Osteoblast (primary cell): ENCODE data around the gene DFFA. TPM values are rescaled to one million over a fixed set of nuclear protein-coding genes. Genes with fewer than 3 reads are reported as not detected.

Source experiments
- DNase-seq: peaks from one replicate; pipeline ENCODE4 v3.0.0; 2011; ENCODE audit warnings: low spot score, mixed read lengths; ENCODE audit not compliant: insufficient read length; ENCODE audit errors: missing footprints
- H2AFZ ChIP-seq: 2 replicates; pipeline ENCODE4 v1.6.0; 2011; ENCODE audit warnings: mild to moderate bottlenecking, low read length
- H3K27ac ChIP-seq: 2 replicates; pipeline ENCODE4 v1.5.1; 2011; ENCODE audit warnings: mild to moderate bottlenecking, low read depth, low read length, moderate library complexity
- H3K27me3 ChIP-seq: 2 replicates; pipeline ENCODE4 v1.6.0; 2012; ENCODE audit warnings: mild to moderate bottlenecking, control low read depth, inconsistent platforms, low read length, moderate library complexity; ENCODE audit not compliant: insufficient read depth
- H3K36me3 ChIP-seq: 2 replicates; pipeline ENCODE4 v1.5.1; 2011; ENCODE audit warnings: mild to moderate bottlenecking, low read length, control low read depth, moderate library complexity; ENCODE audit not compliant: insufficient read depth
- H3K4me1 ChIP-seq: 2 replicates; pipeline ENCODE4 v1.5.1; 2011; ENCODE audit warnings: mild to moderate bottlenecking, low read length, control low read depth, moderate library complexity; ENCODE audit not compliant: insufficient read depth
- H3K4me2 ChIP-seq: 2 replicates; pipeline ENCODE4 v1.6.0; 2011; ENCODE audit warnings: mild to moderate bottlenecking, low read length; ENCODE audit not compliant: insufficient read depth
- H3K4me3 ChIP-seq: fragments of 200-600 bp; sonication (generic); 3 replicates; pipeline ENCODE4 v1.5.1; 2012; ENCODE audit warnings: mild to moderate bottlenecking, low read length, inconsistent platforms; ENCODE audit not compliant: insufficient read depth
- H3K79me2 ChIP-seq: 2 replicates; pipeline ENCODE4 v1.6.0; 2012; ENCODE audit warnings: mild to moderate bottlenecking, low read length, control low read depth, inconsistent platforms; ENCODE audit not compliant: insufficient read depth
- H3K9me3 ChIP-seq: 2 replicates; pipeline ENCODE4 v1.5.1; 2011; ENCODE audit warnings: low read depth, low read length, control low read depth
- H4K20me1 ChIP-seq: 2 replicates; pipeline ENCODE4 v1.6.0; 2012; ENCODE audit warnings: mild to moderate bottlenecking, low read length, control low read depth; ENCODE audit not compliant: insufficient read depth
- CTCF ChIP-seq: IDR thresholded peaks from 2 replicates; pipeline ENCODE4 v1.5.1; 2011; ENCODE audit warnings: mild to moderate bottlenecking, low read depth, low read length, moderate library complexity; ENCODE audit errors: extremely low read depth
- total RNA-seq: library from RNA; depleted of rRNA; stranded (reverse); fragments of >200 nt; gene quantifications from 2 replicates; pipeline ENCODE4 v1.2.3, GENCODE V29; 2012

The DFFA gene
- total RNA-seq, 1 donor: 27.9 TPM

DNA sequence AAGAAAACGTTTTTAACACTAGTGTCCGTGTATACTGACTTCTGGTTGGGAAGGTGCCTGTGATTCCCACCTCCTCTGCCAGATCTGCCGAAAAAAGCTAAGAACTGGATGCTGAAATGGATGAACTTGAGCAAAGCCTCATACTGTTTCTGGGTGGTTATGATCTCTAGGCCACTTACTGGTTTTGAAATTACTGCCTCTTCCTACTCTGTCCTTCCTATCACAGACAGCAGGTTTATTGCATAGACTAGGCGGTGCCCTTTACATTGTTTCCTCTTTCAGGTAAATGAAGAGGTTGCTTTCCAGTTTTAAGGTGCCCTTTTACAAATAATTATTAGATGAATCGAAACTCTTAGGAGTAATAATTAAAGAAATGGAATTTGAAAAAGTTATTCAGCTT is 29.9 kb upstream of the DFFA start:
- peaks cover 49% of the 10 kb centered on the region for H3K79me2 ChIP-seq
- H3K27me3 ChIP-seq: no peaks in the 10 kb centered on the region
- peaks cover 21% of the 10 kb centered on the region for H4K20me1 ChIP-seq
- H3K4me3 ChIP-seq: no peak overlapping the region
- TF ChIP-seq CTCF: no peak
- H2AFZ ChIP-seq: no peak overlapping the region
- no peaks in the 10 kb centered on the region for H3K36me3 ChIP-seq
- H3K9me3 ChIP-seq: no peaks in the 10 kb centered on the region
- H3K4me2 ChIP-seq: no peak overlapping the region
- no peak for DNase-seq
- no peak overlapping the region for H3K27ac ChIP-seq
- H3K4me1 ChIP-seq: no peaks in the 10 kb centered on the region

GRCh38 chr1:10498231-10498630 is 25.9 kb upstream of the DFFA start:
- no peak overlapping the region for H3K4me2 ChIP-seq
- H3K4me3 ChIP-seq: no peak overlapping the region
- no peaks in the 10 kb centered on the region for H3K27me3 ChIP-seq
- no peak for TF ChIP-seq CTCF
- peaks cover 5% of the 10 kb centered on the region for H3K36me3 ChIP-seq
- no peak overlapping the region for H3K27ac ChIP-seq
- H2AFZ ChIP-seq: no peak overlapping the region
- peaks cover 69% of the 10 kb centered on the region for H3K79me2 ChIP-seq
- peaks cover 10% of the 10 kb centered on the region for H3K4me1 ChIP-seq
- DNase-seq: no peak
- H4K20me1 ChIP-seq: peaks cover 40% of the 10 kb centered on the region
- no peaks in the 10 kb centered on the region for H3K9me3 ChIP-seq

- H3K36me3 ChIP-seq: peaks cover 5% of the 10 kb centered on the region
- H3K27ac ChIP-seq: no peak overlapping the region
- peaks cover 77% of the 10 kb centered on the region for H3K79me2 ChIP-seq
- H3K9me3 ChIP-seq: no peaks in the 10 kb centered on the region
- no peak overlapping the region for H3K4me3 ChIP-seq
- peaks cover 10% of the 10 kb centered on the region for H3K4me1 ChIP-seq
- no peak for TF ChIP-seq CTCF
- H2AFZ ChIP-seq: no peak overlapping the region
- H4K20me1 ChIP-seq: peaks cover 42% of the 10 kb centered on the region
- no peak overlapping the region for H3K4me2 ChIP-seq
- no peaks in the 10 kb centered on the region for H3K27me3 ChIP-seq
- no peak for DNase-seq
These were observed 24.8 kb upstream of the DFFA start for GRCh38 chr1:10497109-10497508.

DNA sequence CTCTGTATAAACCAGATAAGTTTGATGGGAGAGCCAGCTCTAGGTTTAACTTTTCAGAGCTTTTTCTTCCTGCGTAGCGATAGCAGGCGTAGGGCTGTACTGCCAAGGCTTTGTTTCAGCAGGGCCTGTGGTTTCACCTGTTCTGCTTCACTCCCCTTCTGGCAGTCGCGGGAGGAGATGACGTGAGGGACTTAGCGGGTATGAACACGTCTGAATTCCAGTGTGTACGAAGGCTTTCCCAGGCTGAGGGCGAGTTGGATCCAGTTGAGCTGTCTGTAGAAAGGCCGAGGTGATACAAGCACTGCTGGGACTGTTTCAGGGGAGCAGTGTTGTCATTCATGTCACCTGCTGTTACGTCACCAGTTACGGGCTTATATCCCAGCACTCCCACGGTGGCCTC is 23.6 kb upstream of the DFFA start:
- no peak overlapping the region for H3K4me2 ChIP-seq
- no peak for DNase-seq
- H2AFZ ChIP-seq: no peak overlapping the region
- no peak overlapping the region for H3K4me3 ChIP-seq
- H3K27me3 ChIP-seq: no peaks in the 10 kb centered on the region
- peaks cover 83% of the 10 kb centered on the region for H3K79me2 ChIP-seq
- H3K27ac ChIP-seq: no peak overlapping the region
- no peaks in the 10 kb centered on the region for H3K9me3 ChIP-seq
- peaks cover 36% of the 10 kb centered on the region for H4K20me1 ChIP-seq
- TF ChIP-seq CTCF: no peak
- peaks cover 5% of the 10 kb centered on the region for H3K36me3 ChIP-seq
- H3K4me1 ChIP-seq: peaks cover 10% of the 10 kb centered on the region
